GM19452 (cell line): ENCODE results near the gene ANXA11.
"Not testable (repeated sequence)": the region's sequence is repeated elsewhere in the genome, so short reads cannot be mapped to it uniquely, and the experiment has no call there.

Source experiments
- ATAC-seq: cut with Tn5 transposase; IDR thresholded peaks from one replicate; pipeline ENCODE4 v1.9.1; 2021; ENCODE audit not compliant: unreplicated experiment

The ANXA11 gene

DNA sequence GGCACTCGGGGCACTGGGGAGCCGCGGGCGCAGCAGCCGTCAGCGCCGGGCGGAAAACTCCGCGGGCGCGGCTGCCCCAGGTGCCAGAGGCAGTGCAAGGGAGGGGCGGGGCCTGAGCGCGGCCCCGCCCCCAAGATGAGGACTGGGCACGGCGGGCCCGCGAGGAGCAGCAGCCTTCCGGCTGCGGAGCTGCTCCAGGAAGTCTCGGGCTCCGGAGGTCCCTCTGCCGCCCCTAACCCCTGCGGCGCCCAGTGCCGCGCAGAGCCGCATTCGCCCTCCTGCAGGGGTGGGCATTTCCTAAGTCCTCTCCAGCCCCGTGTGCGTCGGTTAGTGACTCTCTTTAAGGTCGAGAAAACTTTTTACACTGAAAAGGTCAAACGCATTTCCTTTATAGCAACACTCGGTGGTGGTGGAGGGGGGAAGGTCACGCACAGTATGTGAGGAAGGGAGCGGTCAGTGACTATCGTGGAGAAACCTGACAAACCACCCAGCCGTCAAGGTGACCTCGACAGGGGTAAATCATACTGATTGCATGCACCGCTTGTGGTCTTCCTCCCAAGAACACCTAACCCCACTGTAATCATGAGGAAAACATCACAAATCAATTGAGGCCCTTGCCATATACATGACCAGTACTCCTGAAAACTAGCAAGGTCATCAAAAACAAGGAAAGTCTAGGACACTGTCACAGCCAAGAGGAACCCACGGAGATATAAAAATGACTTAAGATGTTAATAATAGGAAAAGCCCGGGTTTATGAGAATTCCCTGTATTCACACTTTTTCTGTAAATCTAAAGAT lies at the start of gene ANXA11:
ANXA11 (minus strand) TSS at position 61 of the 800 bp plus-strand sequence. CDS start 32,676 bp downstream, outside the sequence.
- peak; percentile 87 for ATAC-seq

DNA sequence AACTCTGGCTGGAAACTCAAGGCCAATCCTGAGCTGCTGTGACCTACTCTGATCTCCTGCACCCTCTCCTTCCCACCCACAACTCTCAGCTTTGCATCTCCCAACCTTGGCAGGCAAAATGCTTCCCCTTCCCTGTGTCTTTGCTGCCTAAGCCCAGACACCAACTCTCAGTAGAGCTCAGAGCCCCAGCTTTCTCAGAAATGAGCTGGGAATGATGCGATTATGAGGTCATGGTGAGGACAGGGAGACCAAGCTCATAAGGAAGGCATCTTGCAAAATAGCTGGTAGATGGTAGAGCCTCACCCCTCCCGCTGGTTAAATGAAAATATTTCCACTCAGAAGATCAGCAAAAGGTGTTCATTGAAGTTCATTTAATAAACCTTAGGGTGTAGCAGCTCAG lies 49.4 kb upstream of the ANXA11 start:
- not testable (repeated sequence) for ATAC-seq

DNA sequence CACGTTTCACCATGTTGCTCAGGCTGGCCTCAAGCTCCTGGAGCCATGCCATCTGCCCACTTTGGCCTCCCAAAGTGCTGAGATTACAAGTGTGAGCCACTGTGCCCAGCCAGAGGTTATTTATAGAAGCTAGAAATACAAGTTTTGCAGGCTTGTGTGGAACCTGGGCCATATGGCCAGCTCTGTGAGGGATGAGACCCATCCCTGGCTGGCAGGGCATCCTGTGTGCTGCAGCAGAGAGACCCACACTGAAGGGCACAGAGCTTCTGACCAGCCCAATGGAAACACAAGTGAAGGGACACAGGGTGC lies 48.6 kb upstream of the ANXA11 start:
- ATAC-seq: peak; percentile 23

DNA sequence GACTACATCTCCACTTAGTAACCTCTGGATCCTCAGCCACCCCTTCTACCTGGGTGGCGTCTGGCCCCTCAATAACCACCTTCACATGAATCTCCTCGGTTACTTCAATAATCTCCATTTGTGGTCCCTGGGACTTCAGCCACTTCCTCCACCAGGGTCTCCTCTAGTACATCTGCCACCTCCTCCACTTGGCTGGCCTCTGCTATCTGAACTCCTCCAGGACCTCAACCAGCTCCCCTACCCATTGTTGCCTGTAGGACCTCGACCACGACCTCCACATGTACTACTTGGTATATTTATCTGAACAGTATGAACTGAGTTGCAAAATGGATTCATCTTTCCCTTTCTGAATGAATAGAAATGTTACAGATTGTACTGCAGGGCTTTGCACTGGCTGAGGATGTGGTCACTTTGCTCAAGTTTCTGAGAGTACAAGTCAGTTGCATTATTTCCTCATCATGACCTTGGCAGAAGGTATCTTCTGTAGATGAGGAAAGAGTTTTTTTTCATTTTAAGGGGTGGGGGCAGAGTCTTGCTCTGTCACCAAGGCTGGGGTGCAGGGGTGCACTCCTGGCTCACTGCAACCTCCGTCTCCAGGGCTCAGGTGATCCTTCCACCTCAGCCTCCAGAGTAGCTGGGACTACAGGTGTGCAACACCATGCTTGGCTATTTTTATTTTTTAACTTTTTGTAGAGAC lies 48.1 kb upstream of the ANXA11 start:
- ATAC-seq: peak; percentile 91

DNA sequence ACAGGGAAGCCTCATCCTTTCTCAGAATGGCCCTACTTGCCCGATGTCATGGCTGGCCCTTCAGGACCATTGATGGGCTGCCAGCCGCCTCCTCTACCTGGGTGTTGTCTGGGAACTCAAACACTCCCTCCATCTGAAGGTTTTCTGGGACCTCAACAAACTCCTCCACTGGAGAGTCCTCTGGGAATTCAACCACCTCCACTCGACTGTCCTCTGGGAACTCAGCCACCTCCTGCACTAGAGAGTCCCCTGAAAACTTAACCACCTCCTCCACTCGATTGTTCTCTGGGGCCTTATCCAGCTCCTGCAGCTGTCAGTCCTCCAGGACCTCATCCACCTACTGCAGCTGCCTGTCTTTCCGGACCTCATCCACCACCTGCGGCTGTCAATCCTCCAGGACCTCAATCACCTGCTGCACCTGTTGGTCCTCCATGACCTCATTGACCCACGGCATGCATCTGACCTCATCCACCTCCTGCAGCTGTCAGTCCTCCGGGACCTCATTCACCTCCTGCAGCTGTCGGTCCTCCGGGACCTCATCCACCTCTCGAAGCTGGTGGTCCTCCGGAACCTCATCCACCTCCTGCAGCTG lies 47.1 kb upstream of the ANXA11 start:
- no peak for ATAC-seq

DNA sequence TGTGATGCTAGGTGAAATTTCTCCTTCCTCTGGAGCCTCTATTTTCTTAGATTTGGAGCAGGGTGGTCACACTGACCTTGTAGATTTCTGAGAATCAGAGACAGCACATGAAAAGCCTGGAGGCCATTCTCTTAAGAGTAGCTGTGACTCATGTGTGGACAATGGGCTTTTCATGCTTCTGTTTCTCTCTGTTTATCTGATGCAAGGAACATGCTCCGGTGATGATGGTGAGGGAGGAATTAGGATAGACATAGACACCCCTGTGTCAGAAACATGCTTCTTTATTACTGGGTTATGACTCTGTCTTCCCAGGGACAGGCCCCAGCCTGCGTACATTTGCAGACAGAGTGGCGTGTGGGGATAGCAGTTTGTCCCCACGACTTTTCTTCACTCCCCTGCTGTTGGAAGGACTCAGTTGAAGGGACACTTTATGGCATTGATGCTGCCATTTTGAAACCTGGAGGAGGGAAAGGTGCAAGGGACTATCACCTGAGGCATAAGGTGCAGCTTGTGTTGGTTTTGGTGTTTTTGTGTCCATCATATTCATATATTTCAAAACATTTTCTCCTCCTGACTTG lies 46.5 kb upstream of the ANXA11 start:
- ATAC-seq: not testable (repeated sequence)

DNA sequence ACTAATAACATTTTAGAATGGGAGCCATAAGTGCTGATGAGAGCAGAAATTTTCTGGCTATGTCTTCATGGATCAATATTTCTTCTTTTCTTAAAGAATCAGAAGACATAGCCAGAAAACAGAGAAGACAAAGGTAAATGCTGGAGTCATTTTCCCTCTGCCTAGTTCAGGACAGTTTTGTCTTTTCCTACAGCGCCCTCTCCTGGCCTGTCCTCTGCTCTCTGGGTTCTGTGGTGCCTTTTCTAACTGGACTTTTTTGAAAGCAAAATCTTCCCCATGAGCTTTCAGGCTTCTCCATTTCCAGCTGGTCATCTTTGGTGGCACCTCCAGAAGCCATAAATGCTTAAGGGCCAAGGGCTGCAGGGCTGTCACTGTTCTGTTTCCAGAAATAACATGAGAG lies 45.1 kb upstream of the ANXA11 start:
- not testable (repeated sequence) for ATAC-seq

DNA sequence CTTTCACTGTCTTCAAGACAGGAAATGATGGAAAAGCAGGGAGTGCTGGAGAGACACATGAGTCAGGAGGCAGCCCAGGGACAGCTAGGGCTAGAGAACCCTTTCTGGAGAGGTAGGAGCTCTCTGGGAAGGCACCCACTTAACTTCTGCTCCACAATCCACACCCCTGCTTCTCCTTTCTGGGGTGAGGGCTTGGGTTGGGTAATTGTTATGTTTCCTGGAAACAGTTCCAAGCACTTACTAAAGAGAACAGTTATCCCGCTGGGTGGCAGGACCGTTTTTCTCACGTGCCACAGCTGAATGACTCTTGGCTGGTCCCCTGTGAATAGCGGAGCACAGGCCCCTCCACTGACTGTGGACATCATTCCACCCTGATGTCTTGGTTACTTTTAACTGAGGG lies 44.6 kb upstream of the ANXA11 start:
- not testable (repeated sequence) for ATAC-seq

DNA sequence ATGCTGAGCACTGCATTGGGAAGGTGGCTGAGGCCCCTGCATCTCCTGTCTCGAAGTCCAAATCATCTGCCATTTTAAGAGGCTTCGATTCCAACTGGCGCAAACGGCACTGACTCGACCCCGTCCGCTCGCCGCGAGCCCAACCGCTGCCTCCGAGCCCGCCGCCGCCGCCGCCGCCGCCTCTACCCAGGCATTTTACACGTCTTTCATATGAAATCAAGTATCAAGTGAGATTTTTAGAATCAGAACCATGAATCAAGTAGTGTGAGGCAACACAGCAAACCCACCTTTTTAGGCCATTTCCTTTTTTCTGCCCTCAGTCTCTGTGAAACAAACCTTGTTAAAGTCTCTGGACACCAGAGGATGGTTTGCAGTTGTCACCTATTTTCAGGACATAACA lies 42.3 kb upstream of the ANXA11 start:
- not testable (repeated sequence) for ATAC-seq

DNA sequence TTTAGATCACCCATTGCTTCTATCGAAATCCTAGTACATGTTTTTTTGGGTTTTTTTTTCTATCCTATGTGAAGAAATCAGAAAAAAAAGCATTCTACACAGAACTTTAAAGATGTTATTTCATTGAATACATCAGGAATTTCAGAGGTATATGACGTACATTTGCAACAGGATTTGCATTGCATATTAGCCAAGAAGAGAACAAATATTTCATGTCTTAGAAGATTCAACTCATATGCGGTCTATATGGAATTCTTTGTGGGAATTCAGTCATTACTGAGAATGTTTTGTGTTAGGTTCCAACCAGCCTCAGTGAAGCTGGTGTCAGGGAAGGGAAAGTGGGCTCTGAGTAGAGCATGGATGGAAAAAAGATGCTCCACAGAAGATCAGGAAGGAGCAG lies 39.0 kb upstream of the ANXA11 start:
- not testable (repeated sequence) for ATAC-seq

DNA sequence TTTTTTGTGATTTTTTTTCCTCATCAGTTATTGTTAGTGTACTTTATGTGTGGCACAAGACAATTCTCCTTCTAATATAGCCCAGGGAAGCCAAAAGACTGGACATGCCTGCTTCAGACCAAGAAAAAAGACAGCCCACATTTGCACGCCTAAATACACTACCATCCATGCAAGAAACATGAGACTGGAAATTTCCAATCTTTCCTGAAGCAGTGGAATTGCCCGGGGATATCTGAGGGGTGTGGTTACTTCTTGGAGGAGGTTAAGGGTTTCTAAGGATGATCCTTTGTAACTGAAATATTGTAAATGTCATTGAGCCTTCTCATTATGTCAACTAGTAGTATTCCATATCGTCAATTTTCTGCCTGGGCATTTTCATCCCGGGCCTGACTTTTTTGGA lies 37.0 kb upstream of the ANXA11 start:
- ATAC-seq: not testable (repeated sequence)

DNA sequence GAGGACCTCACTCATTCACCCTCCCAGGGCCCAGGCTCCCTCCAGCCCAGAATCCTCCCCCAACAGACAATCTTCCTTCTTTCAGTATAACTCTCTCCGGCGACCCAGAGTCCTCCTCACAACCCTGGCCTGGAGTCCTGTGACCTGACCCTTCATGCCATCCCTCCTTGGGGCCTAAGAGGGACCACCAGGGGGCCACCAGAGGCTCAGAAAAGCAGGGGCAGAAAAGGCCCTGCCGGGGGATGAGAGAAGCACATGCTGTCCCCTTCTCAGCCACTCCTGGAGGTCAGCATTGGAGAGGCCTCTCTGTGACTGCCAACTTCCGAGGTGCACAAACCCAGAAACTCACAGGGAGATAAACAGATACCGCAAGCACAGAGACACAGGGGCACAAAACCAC lies 31.1 kb upstream of the ANXA11 start:
- ATAC-seq: not testable (repeated sequence)

DNA sequence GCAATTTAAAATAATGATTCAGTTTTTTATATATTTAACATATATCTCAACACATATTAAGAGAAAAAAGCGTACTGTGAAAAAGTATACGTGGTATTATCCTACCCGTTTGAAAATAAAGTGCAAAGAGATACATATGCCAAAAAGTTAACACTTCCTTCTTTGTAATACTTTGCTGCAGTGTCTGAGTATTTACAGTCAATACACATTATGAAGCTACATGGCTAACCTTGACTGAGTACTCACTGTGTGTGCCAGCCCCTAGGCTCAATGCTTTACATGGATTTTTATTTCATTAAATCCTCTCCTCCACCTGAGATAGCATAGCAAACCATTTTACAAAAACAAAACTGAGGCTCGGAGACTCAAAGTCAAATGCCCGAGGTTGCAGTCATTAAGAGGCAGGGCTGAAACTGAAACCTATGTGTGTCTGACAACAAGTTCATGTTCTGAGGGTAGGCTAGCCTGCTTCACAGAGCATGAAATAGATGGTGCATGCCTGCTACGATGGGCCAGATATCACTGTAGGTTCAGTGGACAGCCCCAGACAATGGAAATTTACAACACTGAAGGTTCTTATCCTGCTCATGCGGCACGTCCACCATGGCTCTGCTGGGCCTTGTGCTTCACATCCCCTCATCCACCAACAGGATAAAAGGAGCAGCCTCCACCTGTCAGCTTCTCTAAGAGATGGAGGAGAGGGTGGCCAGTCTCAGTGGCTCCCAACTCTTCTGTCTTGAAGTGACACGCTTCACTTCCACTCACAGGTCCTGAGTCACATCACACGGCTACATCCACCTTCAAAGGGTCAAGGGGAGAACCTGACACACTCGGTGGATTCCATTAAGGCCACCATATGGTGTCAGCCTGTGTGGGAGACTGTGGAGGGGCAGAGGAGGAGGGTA lies 29.2 kb upstream of the ANXA11 start:
- peak; percentile 100 for ATAC-seq

DNA sequence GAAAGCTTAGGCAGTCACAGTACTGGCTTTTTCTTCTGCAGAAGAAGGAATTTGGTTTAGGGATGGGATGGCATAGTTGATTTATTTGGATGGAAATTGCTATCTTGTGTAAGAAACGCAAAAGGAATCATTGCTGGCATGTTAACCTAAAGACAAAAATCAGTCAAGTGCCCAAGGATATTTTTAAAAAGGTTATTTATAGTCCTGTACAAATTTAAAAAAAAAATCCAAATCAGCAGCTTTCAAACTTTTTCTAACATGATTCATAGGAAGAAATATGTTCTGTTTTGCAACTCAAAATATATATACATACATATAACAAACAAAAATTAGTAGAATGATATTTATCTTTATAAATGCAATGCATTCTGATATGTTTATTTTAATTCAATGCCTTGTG lies 28.5 kb upstream of the ANXA11 start:
- ATAC-seq: not testable (repeated sequence)

DNA sequence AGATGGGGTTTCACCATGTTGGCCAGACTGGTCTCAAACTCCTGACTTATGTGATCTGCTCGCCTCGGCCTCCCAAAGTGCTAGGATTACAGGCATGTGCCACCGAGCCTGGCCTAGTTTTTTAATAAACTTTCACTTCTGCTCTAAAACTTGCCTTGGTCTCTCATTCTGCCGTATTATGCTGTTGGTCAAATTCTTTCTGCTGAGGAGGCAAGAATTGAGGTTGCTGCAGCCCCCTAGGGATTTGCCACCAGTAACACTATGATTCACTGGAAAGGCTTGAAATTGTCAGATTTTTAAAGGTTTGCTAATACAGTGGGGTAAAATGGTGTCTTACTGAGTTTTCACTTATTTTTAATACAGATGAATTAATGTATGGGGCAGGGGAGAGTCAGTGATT lies 21.4 kb upstream of the ANXA11 start:
- peak; percentile 62 for ATAC-seq

DNA sequence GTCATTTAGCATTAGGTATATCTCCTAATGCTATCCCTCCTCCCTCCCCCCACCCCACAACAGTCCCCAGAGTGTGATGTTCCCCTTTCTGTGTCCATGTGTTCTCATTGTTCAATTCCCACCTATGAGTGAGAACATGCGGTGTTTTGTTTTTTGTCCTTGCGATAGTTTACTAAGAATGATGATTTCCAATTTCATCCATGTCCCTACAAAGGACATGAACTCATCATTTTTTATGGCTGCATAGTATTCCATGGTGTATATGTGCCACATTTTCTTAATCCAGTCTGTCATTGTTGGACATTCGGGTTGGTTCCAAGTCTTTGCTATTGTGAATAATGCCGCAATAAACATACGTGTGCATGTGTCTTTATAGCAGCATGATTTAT lies 17.7 kb upstream of the ANXA11 start:
- not testable (repeated sequence) for ATAC-seq

DNA sequence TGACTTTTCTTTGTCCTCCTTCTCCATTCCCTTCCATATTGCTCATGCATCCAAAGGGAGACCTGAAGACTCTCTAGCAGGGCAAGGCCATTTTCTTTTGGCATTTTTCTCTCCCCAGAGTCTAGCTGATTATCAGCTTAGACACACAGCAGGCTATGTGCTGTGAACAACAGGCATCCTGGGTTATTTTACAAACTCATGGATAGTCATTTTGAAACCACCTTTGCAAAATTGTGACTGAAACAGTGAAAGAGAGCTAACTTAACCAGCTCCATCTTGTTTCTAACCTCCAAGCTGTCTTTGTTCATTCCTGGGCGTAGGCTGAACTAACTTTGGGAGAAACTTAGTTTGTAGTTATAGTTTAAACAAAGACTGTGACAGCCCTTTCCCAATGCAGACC lies 13.5 kb upstream of the ANXA11 start:
- peak; percentile 88 for ATAC-seq

DNA sequence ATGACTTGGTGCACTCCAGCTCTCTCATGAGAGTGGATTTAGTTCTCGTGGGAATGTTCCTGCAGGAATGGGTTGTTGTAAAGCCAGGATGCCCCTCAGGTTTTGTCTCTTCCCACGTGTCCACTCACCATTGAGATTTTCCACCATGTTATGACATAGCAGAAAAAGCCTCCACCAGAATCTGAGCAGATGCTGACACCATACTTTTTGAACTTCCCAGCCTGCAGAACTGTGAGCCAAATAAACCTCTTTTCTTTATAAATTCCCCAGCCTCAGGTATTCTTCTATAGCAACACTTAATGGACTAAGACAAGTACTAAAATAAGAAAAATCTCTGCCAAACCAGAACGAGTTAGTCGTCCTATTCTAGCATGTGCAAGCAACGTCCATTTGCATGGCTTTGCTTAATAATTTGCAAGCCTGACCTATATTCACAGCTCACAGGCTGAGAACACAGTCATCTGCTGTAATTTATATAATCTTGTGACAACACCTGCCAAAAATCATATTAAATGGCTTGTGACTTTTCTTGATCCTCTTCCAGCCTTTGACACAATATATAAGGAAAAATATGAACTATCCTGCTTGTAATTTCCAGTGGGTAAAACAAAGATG lies 9.1 kb upstream of the ANXA11 start:
- not testable (repeated sequence) for ATAC-seq

DNA sequence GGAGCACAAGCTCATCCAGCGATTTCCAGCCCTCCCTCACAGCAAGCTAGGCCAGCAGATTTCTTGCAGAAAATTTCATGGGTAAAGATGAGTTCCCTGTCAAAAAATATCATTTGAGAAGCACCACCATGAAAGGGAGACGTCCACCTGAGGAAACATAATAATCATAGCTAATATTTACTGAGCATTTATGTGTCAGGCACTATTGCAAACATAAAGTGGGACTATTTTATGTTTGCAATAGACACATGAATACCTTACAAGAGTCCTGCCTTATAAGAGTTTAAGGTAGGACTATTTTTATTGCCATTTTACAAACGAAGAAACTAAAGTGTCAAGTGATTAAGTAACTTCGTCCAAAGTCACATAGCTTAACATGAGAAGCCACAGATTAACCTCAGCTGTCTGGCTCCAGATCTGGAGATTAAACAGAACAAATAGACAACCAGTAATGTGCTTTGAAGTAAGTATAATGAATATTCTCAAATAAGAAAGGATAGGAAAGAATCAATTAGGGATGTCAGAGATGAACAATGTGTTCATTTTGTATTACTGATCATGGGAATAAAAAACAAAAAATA lies 7.3 kb upstream of the ANXA11 start:
- ATAC-seq: not testable (repeated sequence)

DNA sequence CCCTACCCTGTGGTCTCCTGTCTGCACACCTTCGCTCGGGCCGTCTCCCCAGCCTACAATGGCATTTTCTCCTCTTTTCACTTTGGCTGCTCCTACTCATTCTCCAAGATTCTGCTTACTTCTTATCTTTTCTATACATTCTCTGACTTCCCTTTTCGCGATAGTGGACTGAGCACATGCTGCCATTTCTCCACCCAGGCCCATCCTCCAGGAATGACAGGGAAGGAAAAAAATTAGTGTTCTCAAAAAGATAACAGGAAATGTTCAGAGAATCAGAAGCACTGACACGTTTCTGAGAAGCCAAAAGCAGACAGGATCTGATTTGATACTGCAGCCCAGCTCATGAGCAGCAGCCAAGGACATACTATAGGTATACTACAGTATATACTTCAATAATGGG lies 6.4 kb upstream of the ANXA11 start:
- no peak for ATAC-seq
